Measurements from ENCODE around the gene DYNLRB1. TPM values are rescaled to one million over a fixed set of nuclear protein-coding genes. Genes with fewer than 3 reads are reported as not detected.

Gene DYNLRB1
- total and polyA plus RNA-seq, 2 of the 13 experiments (the other 11 are each of a cell fraction or from before 2014, with no cell fraction given), result 140 to 244 TPM

- TF ChIP-seq SMAD1 (CRISPR knock-in tag; IDR thresholded peaks at IDR 0.05; ENCODE audit: borderline replicate concordance, low read depth) (no peak), SRSF1 (optimal IDR thresholded peaks at IDR 0.05; ENCODE audit: low read depth, low read length) (peak; percentile 81), AKNA (CRISPR knock-in tag; IDR thresholded peaks at IDR 0.05; ENCODE audit: borderline replicate concordance) (no peak; the same call in 1 of the 2 replicates), HNF4A (CRISPR knock-in tag; IDR thresholded peaks at IDR 0.05) (no peak), CHD4 (IDR thresholded peaks at IDR 0.05; ENCODE audit: borderline replicate concordance, low read length) (no peak), ZFP1 (CRISPR knock-in tag; IDR thresholded peaks at IDR 0.05) (peak; percentile 79), CAMTA2 (CRISPR knock-in tag; IDR thresholded peaks at IDR 0.05; ENCODE audit: borderline replicate concordance) (peak; percentile 40; the same call in 1 of the 2 replicates), MIXL1 (CRISPR knock-in tag; IDR thresholded peaks at IDR 0.05) (peak; percentile 61), ZSCAN29 (CRISPR knock-in tag; conservative IDR thresholded peaks at IDR 0.05) (no peak; the same call in 1 of the 2 replicates), PCBP2 (optimal IDR thresholded peaks at IDR 0.05; ENCODE audit: low read depth, low read length, poor library complexity, severe bottlenecking) (no peak), SRF (IDR thresholded peaks at IDR 0.05; ENCODE audit: low read depth, low read length) (no peak), NBN (conservative IDR thresholded peaks at IDR 0.05) (no peak), GATA4 (IDR thresholded peaks at IDR 0.05; ENCODE audit: borderline replicate concordance, low read depth) (no peak; the same call in 1 of the 2 replicates)
- TF ChIP-seq, protein P1, sequence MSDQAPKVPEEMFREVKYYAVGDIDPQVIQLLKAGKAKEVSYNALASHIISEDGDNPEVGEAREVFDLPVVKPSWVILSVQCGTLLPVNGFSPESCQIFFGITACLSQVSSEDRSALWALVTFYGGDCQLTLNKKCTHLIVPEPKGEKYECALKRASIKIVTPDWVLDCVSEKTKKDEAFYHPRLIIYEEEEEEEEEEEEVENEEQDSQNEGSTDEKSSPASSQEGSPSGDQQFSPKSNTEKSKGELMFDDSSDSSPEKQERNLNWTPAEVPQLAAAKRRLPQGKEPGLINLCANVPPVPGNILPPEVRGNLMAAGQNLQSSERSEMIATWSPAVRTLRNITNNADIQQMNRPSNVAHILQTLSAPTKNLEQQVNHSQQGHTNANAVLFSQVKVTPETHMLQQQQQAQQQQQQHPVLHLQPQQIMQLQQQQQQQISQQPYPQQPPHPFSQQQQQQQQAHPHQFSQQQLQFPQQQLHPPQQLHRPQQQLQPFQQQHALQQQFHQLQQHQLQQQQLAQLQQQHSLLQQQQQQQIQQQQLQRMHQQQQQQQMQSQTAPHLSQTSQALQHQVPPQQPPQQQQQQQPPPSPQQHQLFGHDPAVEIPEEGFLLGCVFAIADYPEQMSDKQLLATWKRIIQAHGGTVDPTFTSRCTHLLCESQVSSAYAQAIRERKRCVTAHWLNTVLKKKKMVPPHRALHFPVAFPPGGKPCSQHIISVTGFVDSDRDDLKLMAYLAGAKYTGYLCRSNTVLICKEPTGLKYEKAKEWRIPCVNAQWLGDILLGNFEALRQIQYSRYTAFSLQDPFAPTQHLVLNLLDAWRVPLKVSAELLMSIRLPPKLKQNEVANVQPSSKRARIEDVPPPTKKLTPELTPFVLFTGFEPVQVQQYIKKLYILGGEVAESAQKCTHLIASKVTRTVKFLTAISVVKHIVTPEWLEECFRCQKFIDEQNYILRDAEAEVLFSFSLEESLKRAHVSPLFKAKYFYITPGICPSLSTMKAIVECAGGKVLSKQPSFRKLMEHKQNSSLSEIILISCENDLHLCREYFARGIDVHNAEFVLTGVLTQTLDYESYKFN (CRISPR knock-in tag; conservative IDR thresholded peaks at IDR 0.05), result peak; percentile 61
- TF ChIP-seq, protein P2, sequence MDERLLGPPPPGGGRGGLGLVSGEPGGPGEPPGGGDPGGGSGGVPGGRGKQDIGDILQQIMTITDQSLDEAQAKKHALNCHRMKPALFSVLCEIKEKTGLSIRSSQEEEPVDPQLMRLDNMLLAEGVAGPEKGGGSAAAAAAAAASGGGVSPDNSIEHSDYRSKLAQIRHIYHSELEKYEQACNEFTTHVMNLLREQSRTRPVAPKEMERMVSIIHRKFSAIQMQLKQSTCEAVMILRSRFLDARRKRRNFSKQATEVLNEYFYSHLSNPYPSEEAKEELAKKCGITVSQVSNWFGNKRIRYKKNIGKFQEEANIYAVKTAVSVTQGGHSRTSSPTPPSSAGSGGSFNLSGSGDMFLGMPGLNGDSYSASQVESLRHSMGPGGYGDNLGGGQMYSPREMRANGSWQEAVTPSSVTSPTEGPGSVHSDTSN (CRISPR knock-in tag; IDR thresholded peaks at IDR 0.05), result peak; percentile 97
- TF ChIP-seq, protein P3, sequence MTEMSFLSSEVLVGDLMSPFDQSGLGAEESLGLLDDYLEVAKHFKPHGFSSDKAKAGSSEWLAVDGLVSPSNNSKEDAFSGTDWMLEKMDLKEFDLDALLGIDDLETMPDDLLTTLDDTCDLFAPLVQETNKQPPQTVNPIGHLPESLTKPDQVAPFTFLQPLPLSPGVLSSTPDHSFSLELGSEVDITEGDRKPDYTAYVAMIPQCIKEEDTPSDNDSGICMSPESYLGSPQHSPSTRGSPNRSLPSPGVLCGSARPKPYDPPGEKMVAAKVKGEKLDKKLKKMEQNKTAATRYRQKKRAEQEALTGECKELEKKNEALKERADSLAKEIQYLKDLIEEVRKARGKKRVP (CRISPR knock-in tag; IDR thresholded peaks at IDR 0.05), result no peak
- TF ChIP-seq, protein P4, sequence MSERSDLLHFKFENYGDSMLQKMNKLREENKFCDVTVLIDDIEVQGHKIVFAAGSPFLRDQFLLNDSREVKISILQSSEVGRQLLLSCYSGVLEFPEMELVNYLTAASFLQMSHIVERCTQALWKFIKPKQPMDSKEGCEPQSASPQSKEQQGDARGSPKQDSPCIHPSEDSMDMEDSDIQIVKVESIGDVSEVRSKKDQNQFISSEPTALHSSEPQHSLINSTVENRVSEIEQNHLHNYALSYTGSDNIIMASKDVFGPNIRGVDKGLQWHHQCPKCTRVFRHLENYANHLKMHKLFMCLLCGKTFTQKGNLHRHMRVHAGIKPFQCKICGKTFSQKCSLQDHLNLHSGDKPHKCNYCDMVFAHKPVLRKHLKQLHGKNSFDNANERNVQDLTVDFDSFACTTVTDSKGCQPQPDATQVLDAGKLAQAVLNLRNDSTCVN (CRISPR knock-in tag; IDR thresholded peaks at IDR 0.05; ENCODE audit: borderline replicate concordance), result peak; percentile 90
Observed at GRCh38 chr20:34516247-34517113, at the start of gene DYNLRB1 (continued).

All from HepG2 (cell line).